Measurements from ENCODE around the gene DUOXA2.

DUOXA2 gene

GRCh38 chr15:45091576-45091975 lies 22.6 kb upstream of the DUOXA2 start:
- no peak overlapping the region for H4K5ac ChIP-seq (ENCODE audit: low read length)

GRCh38 chr15:45093013-45093412 lies 21.1 kb upstream of the DUOXA2 start:
- no peak overlapping the region for H3K23ac ChIP-seq (ENCODE audit: low read length)
- no peak overlapping the region for H3K27ac ChIP-seq (ENCODE audit: low read depth, low read length)
- no peak overlapping the region for H3K4me2 ChIP-seq (ENCODE audit: low read length)
- H3K4me3 ChIP-seq (ENCODE audit: low read length) = no peak overlapping the region
- no peak for DNase-seq
- no peak overlapping the region for H2BK120ac ChIP-seq (ENCODE audit: low read depth, low read length)
- no peak overlapping the region for H2BK5ac ChIP-seq (ENCODE audit: low read length)
- no peak overlapping the region for H3K18ac ChIP-seq (ENCODE audit: low read length)
- no peaks in the 10 kb centered on the region for H3K79me1 ChIP-seq (ENCODE audit: low read length)
- no peak overlapping the region for H3K4ac ChIP-seq (ENCODE audit: low read depth, low read length)
- no peak overlapping the region for H4K5ac ChIP-seq (ENCODE audit: low read length)
- no peak overlapping the region for H3K9ac ChIP-seq (ENCODE audit: low read length)
- H3K36me3 ChIP-seq (ENCODE audit: control insufficient read depth, insufficient read depth, low read length) = no peaks in the 10 kb centered on the region
- H4K8ac ChIP-seq (ENCODE audit: low read depth, low read length) = no peak overlapping the region
- no peaks in the 10 kb centered on the region for H3K27me3 ChIP-seq (ENCODE audit: insufficient read depth, low read length, poor library complexity)
- H3K79me2 ChIP-seq (ENCODE audit: control insufficient read depth, insufficient read depth, low read length) = no peaks in the 10 kb centered on the region
- no peak overlapping the region for H3K56ac ChIP-seq (ENCODE audit: low read length)
- WGBS (ENCODE audit: extremely low coverage, insufficient coverage, low lambda C conversion rate) = no CpG with 5 or more reads among the region's 4 CpGs
- H3K4me1 ChIP-seq (ENCODE audit: control insufficient read depth, low read depth, low read length) = no peaks in the 10 kb centered on the region
- no peak overlapping the region for H2AK5ac ChIP-seq (ENCODE audit: low read length)
- H2BK15ac ChIP-seq (replicated peaks; ENCODE audit: low read depth) = no peak overlapping the region

More at GRCh38 chr15:45091576-45091975, 22.6 kb upstream of the DUOXA2 start:
- Histone ChIP-seq H2BK15ac (replicated peaks; ENCODE audit: low read depth) (no peak overlapping the region), H2BK5ac (ENCODE audit: low read length) (no peak overlapping the region), H3K4me1 (ENCODE audit: control insufficient read depth, low read depth, low read length) (no peaks in the 10 kb centered on the region), H3K9ac (ENCODE audit: low read length) (no peak overlapping the region), H3K79me1 (ENCODE audit: low read length) (no peaks in the 10 kb centered on the region), H3K23ac (ENCODE audit: low read length) (no peak overlapping the region), H3K36me3 (ENCODE audit: control insufficient read depth, insufficient read depth, low read length) (no peaks in the 10 kb centered on the region), H3K27ac (ENCODE audit: low read depth, low read length) (no peak overlapping the region), H2AK5ac (ENCODE audit: low read length) (no peak overlapping the region), H3K4me3 (ENCODE audit: low read length) (no peak overlapping the region), H3K79me2 (ENCODE audit: control insufficient read depth, insufficient read depth, low read length) (no peaks in the 10 kb centered on the region), H3K18ac (ENCODE audit: low read length) (no peak overlapping the region), H3K56ac (ENCODE audit: low read length) (no peak overlapping the region), H3K4ac (ENCODE audit: low read depth, low read length) (no peak overlapping the region), H3K27me3 (ENCODE audit: insufficient read depth, low read length, poor library complexity) (no peaks in the 10 kb centered on the region), H3K4me2 (ENCODE audit: low read length) (no peak overlapping the region), H4K8ac (ENCODE audit: low read depth, low read length) (no peak overlapping the region), H2BK120ac (ENCODE audit: low read depth, low read length) (no peak overlapping the region)
- no peak for DNase-seq
- no CpG with 5 or more reads among the region's 2 CpGs for WGBS (ENCODE audit: extremely low coverage, insufficient coverage, low lambda C conversion rate)

- Histone ChIP-seq H3K79me1 (ENCODE audit: low read length) (no peaks in the 10 kb centered on the region), H3K27ac (ENCODE audit: low read depth, low read length) (no peak overlapping the region), H3K23ac (ENCODE audit: low read length) (no peak overlapping the region), H3K4me3 (ENCODE audit: low read length) (no peak overlapping the region), H3K4me2 (ENCODE audit: low read length) (no peak overlapping the region), H2BK15ac (replicated peaks; ENCODE audit: low read depth) (no peak overlapping the region), H3K18ac (ENCODE audit: low read length) (no peak overlapping the region), H3K4ac (ENCODE audit: low read depth, low read length) (no peak overlapping the region), H2BK120ac (ENCODE audit: low read depth, low read length) (no peak overlapping the region), H4K8ac (ENCODE audit: low read depth, low read length) (no peak overlapping the region), H3K36me3 (ENCODE audit: control insufficient read depth, insufficient read depth, low read length) (no peaks in the 10 kb centered on the region), H3K9ac (ENCODE audit: low read length) (no peak overlapping the region), H2AK5ac (ENCODE audit: low read length) (no peak overlapping the region), H4K5ac (ENCODE audit: low read length) (no peak overlapping the region), H3K27me3 (ENCODE audit: insufficient read depth, low read length, poor library complexity) (no peaks in the 10 kb centered on the region), H3K56ac (ENCODE audit: low read length) (no peak overlapping the region), H2BK5ac (ENCODE audit: low read length) (no peak overlapping the region), H3K79me2 (ENCODE audit: control insufficient read depth, insufficient read depth, low read length) (no peaks in the 10 kb centered on the region), H3K4me1 (ENCODE audit: control insufficient read depth, low read depth, low read length) (no peaks in the 10 kb centered on the region)
- WGBS (ENCODE audit: extremely low coverage, insufficient coverage, low lambda C conversion rate) = no CpG with 5 or more reads among the region's 11 CpGs
- DNase-seq = no peak
Observed at GRCh38 chr15:45093622-45094357, 20.3 kb upstream of the DUOXA2 start.

GRCh38 chr15:45094358-45094730 lies 19.8 kb upstream of the DUOXA2 start:
- Histone ChIP-seq H3K4me1 (ENCODE audit: control insufficient read depth, low read depth, low read length) (no peaks in the 10 kb centered on the region), H4K5ac (ENCODE audit: low read length) (no peak overlapping the region), H3K36me3 (ENCODE audit: control insufficient read depth, insufficient read depth, low read length) (no peaks in the 10 kb centered on the region), H3K4me3 (ENCODE audit: low read length) (no peak overlapping the region), H3K79me1 (ENCODE audit: low read length) (no peaks in the 10 kb centered on the region), H3K27ac (ENCODE audit: low read depth, low read length) (no peak overlapping the region), H3K18ac (ENCODE audit: low read length) (no peak overlapping the region), H4K8ac (ENCODE audit: low read depth, low read length) (no peak overlapping the region), H3K56ac (ENCODE audit: low read length) (no peak overlapping the region), H2BK15ac (replicated peaks; ENCODE audit: low read depth) (no peak overlapping the region), H3K27me3 (ENCODE audit: insufficient read depth, low read length, poor library complexity) (no peaks in the 10 kb centered on the region), H3K9ac (ENCODE audit: low read length) (no peak overlapping the region), H2AK5ac (ENCODE audit: low read length) (no peak overlapping the region), H2BK5ac (ENCODE audit: low read length) (no peak overlapping the region), H3K23ac (ENCODE audit: low read length) (no peak overlapping the region), H2BK120ac (ENCODE audit: low read depth, low read length) (no peak overlapping the region), H3K4me2 (ENCODE audit: low read length) (no peak overlapping the region), H3K79me2 (ENCODE audit: control insufficient read depth, insufficient read depth, low read length) (no peaks in the 10 kb centered on the region), H3K4ac (ENCODE audit: low read depth, low read length) (no peak overlapping the region)
- no CpG with 5 or more reads among the region's 9 CpGs for WGBS (ENCODE audit: extremely low coverage, insufficient coverage, low lambda C conversion rate)
- DNase-seq = no peak

- H3K18ac ChIP-seq (ENCODE audit: low read length) = no peak overlapping the region
- DNase-seq = no peak
- H3K4me1 ChIP-seq (ENCODE audit: control insufficient read depth, low read depth, low read length) = no peaks in the 10 kb centered on the region
- H3K56ac ChIP-seq (ENCODE audit: low read length) = no peak overlapping the region
- no peak overlapping the region for H2AK5ac ChIP-seq (ENCODE audit: low read length)
- no peak overlapping the region for H3K4ac ChIP-seq (ENCODE audit: low read depth, low read length)
- no peak overlapping the region for H2BK120ac ChIP-seq (ENCODE audit: low read depth, low read length)
- H3K4me3 ChIP-seq (ENCODE audit: low read length) = no peak overlapping the region
- no peaks in the 10 kb centered on the region for H3K79me1 ChIP-seq (ENCODE audit: low read length)
- H3K36me3 ChIP-seq (ENCODE audit: control insufficient read depth, insufficient read depth, low read length) = no peaks in the 10 kb centered on the region
- H3K27ac ChIP-seq (ENCODE audit: low read depth, low read length) = no peak overlapping the region
- H3K4me2 ChIP-seq (ENCODE audit: low read length) = no peak overlapping the region
- H2BK5ac ChIP-seq (ENCODE audit: low read length) = no peak overlapping the region
- no peak overlapping the region for H2BK15ac ChIP-seq (replicated peaks; ENCODE audit: low read depth)
- H3K9ac ChIP-seq (ENCODE audit: low read length) = no peak overlapping the region
- H3K27me3 ChIP-seq (ENCODE audit: insufficient read depth, low read length, poor library complexity) = no peaks in the 10 kb centered on the region
- H3K23ac ChIP-seq (ENCODE audit: low read length) = no peak overlapping the region
- H4K8ac ChIP-seq (ENCODE audit: low read depth, low read length) = no peak overlapping the region
- H4K5ac ChIP-seq (ENCODE audit: low read length) = no peak overlapping the region
- H3K79me2 ChIP-seq (ENCODE audit: control insufficient read depth, insufficient read depth, low read length) = no peaks in the 10 kb centered on the region
- WGBS (ENCODE audit: extremely low coverage, insufficient coverage, low lambda C conversion rate) = no CpG with 5 or more reads among the region's 11 CpGs
Observed at GRCh38 chr15:45095661-45096060, 18.5 kb upstream of the DUOXA2 start.

- Histone ChIP-seq H4K8ac (ENCODE audit: low read depth, low read length) (no peak overlapping the region), H3K9ac (ENCODE audit: low read length) (no peak overlapping the region), H3K79me2 (ENCODE audit: control insufficient read depth, insufficient read depth, low read length) (no peaks in the 10 kb centered on the region), H3K4ac (ENCODE audit: low read depth, low read length) (no peak overlapping the region), H3K79me1 (ENCODE audit: low read length) (no peaks in the 10 kb centered on the region), H3K23ac (ENCODE audit: low read length) (no peak overlapping the region), H4K5ac (ENCODE audit: low read length) (no peak overlapping the region), H3K27ac (ENCODE audit: low read depth, low read length) (no peak overlapping the region), H3K27me3 (ENCODE audit: insufficient read depth, low read length, poor library complexity) (no peaks in the 10 kb centered on the region), H3K4me2 (ENCODE audit: low read length) (no peak overlapping the region), H2BK120ac (ENCODE audit: low read depth, low read length) (no peak overlapping the region), H3K56ac (ENCODE audit: low read length) (no peak overlapping the region), H2AK5ac (ENCODE audit: low read length) (no peak overlapping the region), H3K36me3 (ENCODE audit: control insufficient read depth, insufficient read depth, low read length) (no peaks in the 10 kb centered on the region), H3K18ac (ENCODE audit: low read length) (no peak overlapping the region), H2BK5ac (ENCODE audit: low read length) (no peak overlapping the region), H3K4me3 (ENCODE audit: low read length) (no peak overlapping the region), H3K4me1 (ENCODE audit: control insufficient read depth, low read depth, low read length) (no peaks in the 10 kb centered on the region), H2BK15ac (replicated peaks; ENCODE audit: low read depth) (no peak overlapping the region)
- WGBS (ENCODE audit: extremely low coverage, insufficient coverage, low lambda C conversion rate) = no CpG with 5 or more reads among the region's 7 CpGs
- no peak for DNase-seq
Observed at GRCh38 chr15:45097466-45097865, 16.7 kb upstream of the DUOXA2 start.
